Brain microvascular endothelial cell (primary cell): Measurements from ENCODE around the gene PEX10.

Source experiments
- DNase-seq: peaks from one replicate; pipeline ENCODE4 v3.0.0-alpha.2; 2020
- H3K27ac ChIP-seq: fragments of 250-450 bp; sonication (Bioruptor Pico); 2 replicates; pipeline ENCODE4 v1.5.1; 2020; ENCODE audit warnings: mild to moderate bottlenecking, moderate library complexity
- H3K27me3 ChIP-seq: fragments of 250-450 bp; sonication (Bioruptor Pico); replicated peaks from 2 replicates; pipeline ENCODE4 v1.5.1; 2020; ENCODE audit warnings: mild to moderate bottlenecking
- H3K36me3 ChIP-seq: fragments of 250-450 bp; sonication (Bioruptor Pico); replicated peaks from 2 replicates; pipeline ENCODE4 v1.5.1; 2020; ENCODE audit warnings: mild to moderate bottlenecking
- H3K4me3 ChIP-seq: 2 replicates; pipeline ENCODE4 v1.5.1; 2011; ENCODE audit warnings: low read depth, mild to moderate bottlenecking, control low read depth, low read length, moderate library complexity
- CTCF ChIP-seq: IDR thresholded peaks from 2 replicates; pipeline ENCODE4 v1.5.1; 2011; ENCODE audit warnings: low read depth, mild to moderate bottlenecking, moderate library complexity, low read length, control low read depth, inconsistent platforms; ENCODE audit errors: missing control alignments
- in situ Hi-C: cut with HindIII; loops from 2 replicates; pipeline ENCODE4 v1.10.0; 2017; ENCODE audit warnings: low sequenced_read_pairs, low pct_ligation_motif_present

Gene PEX10

GRCh38 chr1:2376261-2376741, 36.1 kb downstream of the PEX10 start:
- DNase-seq: no peak
- Histone ChIP-seq H3K4me3 (no peak overlapping the region), H3K36me3 (no peaks in the 10 kb centered on the region), H3K27me3 (no peaks in the 10 kb centered on the region), H3K27ac (no peak overlapping the region)
- in situ Hi-C loops: no loop called here
- no peak for TF ChIP-seq CTCF

GRCh38 chr1:2375923-2376260, 36.5 kb downstream of the PEX10 start:
- Histone ChIP-seq H3K4me3 (no peak overlapping the region), H3K27me3 (no peaks in the 10 kb centered on the region), H3K27ac (no peak overlapping the region), H3K36me3 (no peaks in the 10 kb centered on the region)
- in situ Hi-C loops: no loop called here
- no peak for DNase-seq
- TF ChIP-seq CTCF: no peak

- in situ Hi-C loops: no loop called here
- H3K27me3 ChIP-seq: no peaks in the 10 kb centered on the region
- no peak for TF ChIP-seq CTCF
- H3K27ac ChIP-seq: no peak overlapping the region
- H3K4me3 ChIP-seq: no peak overlapping the region
- no peak for DNase-seq
- no peaks in the 10 kb centered on the region for H3K36me3 ChIP-seq
Measured at GRCh38 chr1:2375246-2375922, 37.0 kb downstream of the PEX10 start.

GRCh38 chr1:2374252-2375155, 37.9 kb downstream of the PEX10 start:
- no peaks in the 10 kb centered on the region for H3K36me3 ChIP-seq
- no peak overlapping the region for H3K4me3 ChIP-seq
- in situ Hi-C loops: no loop called here
- H3K27me3 ChIP-seq: no peaks in the 10 kb centered on the region
- no peak overlapping the region for H3K27ac ChIP-seq
- TF ChIP-seq CTCF: no peak
- DNase-seq: no peak

GRCh38 chr1:2373551-2374251, 38.7 kb downstream of the PEX10 start:
- no peak overlapping the region for H3K27ac ChIP-seq
- H3K36me3 ChIP-seq: no peaks in the 10 kb centered on the region
- TF ChIP-seq CTCF: peak; percentile 38
- H3K27me3 ChIP-seq: no peaks in the 10 kb centered on the region
- H3K4me3 ChIP-seq: no peak overlapping the region
- DNase-seq: no peak
- in situ Hi-C loops: no loop called here
